K562 (cell line): Measurements from ENCODE around the gene COX19. TPM values are rescaled to one million over a fixed set of nuclear protein-coding genes. Genes with fewer than 3 reads are reported as not detected.

Experiments used
- ATAC-seq: fragments of 200-7000 bp; cut with Tn5 transposase; 3 replicates; pipeline ENCODE4 v1.9.1; 2020; ENCODE audit warnings: moderate library complexity
- BruUV-seq: library from RNA; stranded (reverse); fragments of 400-500 nt; replicated peaks from 2 replicates; lab custom pipeline; 2021; lab: Mats Ljungman, UMichigan
- CTCF ChIA-PET: fragments of 300-600 bp; formaldehyde crosslinking; extraction: SDS; loops from one replicate; lab custom pipeline; 2021; ENCODE audit warnings: low intra/inter-chr PET ratio; lab: Yijun Ruan, JAX
- POLR2A ChIA-PET: fragments of 300-600, 350-650 bp; sonication (Branson Sonifier 250); formaldehyde crosslinking; extraction: SDS; loops from one replicate; lab custom pipeline; 2021; ENCODE audit warnings: antibody characterized with exemption, inconsistent platforms; lab: Yijun Ruan, JAX
- DNase-seq, 4 experiments: peaks; one replicate each; pipeline versions ENCODE4 v3.0.0 to v3.0.0-alpha.2; 2011 to 2018; ENCODE audit warnings: low spot score in 3 of 4, mixed read lengths in 3 of 4; ENCODE audit errors: extremely low read depth in 1 of 4
- FAIRE-seq: peaks from 2 replicates; lab custom pipeline; 2011; peaks lifted over from hg19 to GRCh38; lab: Jason Lieb, UNC
- H2AFZ ChIP-seq: 2 replicates; pipeline ENCODE4 v1.6.0; 2011; ENCODE audit warnings: low read depth, low read length, control low read depth, inconsistent platforms
- H3K27ac ChIP-seq: fragments of 200-600 bp; 3 replicates; pipeline ENCODE4 v1.8.0; 2011; ENCODE audit warnings: low read depth, mild to moderate bottlenecking, control low read depth, inconsistent platforms, low read length, moderate library complexity, mixed read lengths; ENCODE audit errors: extremely low read depth
- H3K27me3 ChIP-seq, 2 experiments: fragments of 300-600 bp in 1 of 2; 2 replicates in 1 of 2; 3 replicates in 1 of 2; pipeline versions ENCODE4 v1.6.0 to v1.8.0; 2011; ENCODE audit warnings: inconsistent platforms in 2 of 2, low read length in 2 of 2, mild to moderate bottlenecking in 1 of 2, mixed read lengths in 1 of 2, moderate library complexity in 1 of 2; ENCODE audit not compliant: control insufficient read depth in 2 of 2, insufficient read depth in 2 of 2
- H3K36me3 ChIP-seq: fragments of 300-600 bp; 3 replicates; pipeline ENCODE4 v1.8.0; 2011; ENCODE audit warnings: mild to moderate bottlenecking, low read length, inconsistent platforms; ENCODE audit not compliant: control insufficient read depth, insufficient read depth
- H3K4me1 ChIP-seq, 2 experiments: fragments of 200-600 bp in 1 of 2; replicated peaks in 1 of 2; 2 replicates in 1 of 2; 3 replicates in 1 of 2; pipeline versions ENCODE4 v1.5.1 to v1.8.0; 2011; ENCODE audit warnings: inconsistent platforms in 2 of 2, low read length in 2 of 2, mild to moderate bottlenecking in 1 of 2, mixed read lengths in 1 of 2, moderate library complexity in 1 of 2; ENCODE audit not compliant: control insufficient read depth in 2 of 2, insufficient read depth in 2 of 2
- H3K4me2 ChIP-seq: 2 replicates; pipeline ENCODE4 v1.6.1; 2011; ENCODE audit warnings: low read length, control low read depth, inconsistent platforms, mixed read lengths; ENCODE audit not compliant: insufficient read depth
- H3K4me3 ChIP-seq: fragments of 200-600 bp; sonication (generic), shearing (Covaris generic); 2 replicates; pipeline ENCODE4 v1.5.1; 2016; ENCODE audit warnings: control low read depth, inconsistent platforms
- H3K79me2 ChIP-seq: fragments of 200-600 bp; 3 replicates; pipeline ENCODE4 v1.8.0; 2011; ENCODE audit warnings: low read length, inconsistent platforms; ENCODE audit not compliant: control insufficient read depth, insufficient read depth
- H3K9ac ChIP-seq, 2 experiments: 2 replicates each; pipeline versions ENCODE4 v1.6.0 to v1.6.1; 2011; ENCODE audit warnings: low read depth in 2 of 2, low read length in 2 of 2, control low read depth in 1 of 2, inconsistent platforms in 1 of 2, mild to moderate bottlenecking in 1 of 2, mixed read lengths in 1 of 2; ENCODE audit not compliant: insufficient read depth in 1 of 2
- H3K9me1 ChIP-seq: one replicate; pipeline ENCODE4 v1.6.0; 2011; ENCODE audit warnings: inconsistent platforms, mild to moderate bottlenecking, low read length, moderate library complexity; ENCODE audit not compliant: control insufficient read depth, insufficient read depth
- H3K9me3 ChIP-seq: replicated peaks from 2 replicates; pipeline ENCODE4 v1.5.1; 2011; ENCODE audit warnings: low read depth, low read length, inconsistent platforms; ENCODE audit not compliant: control insufficient read depth, insufficient read depth
- H4K20me1 ChIP-seq: replicated peaks from 2 replicates; pipeline ENCODE4 v1.6.1; 2011; ENCODE audit warnings: low read length, inconsistent platforms, mixed read lengths; ENCODE audit not compliant: control insufficient read depth, insufficient read depth
- KAT2B ChIP-seq: IDR thresholded peaks from one replicate; pipeline ENCODE4 v1.6.1; 2012; ENCODE audit warnings: low read depth, mild to moderate bottlenecking, control low read depth, inconsistent platforms, low read length, moderate library complexity
- NCOA4 ChIP-seq: fragments of 450-650 bp; IDR thresholded peaks from 2 replicates; pipeline ENCODE4 v1.6.1; 2018; ENCODE audit warnings: mild to moderate bottlenecking; ENCODE audit not compliant: partially characterized antibody
- SIN3B ChIP-seq: fragments of 450-650 bp; IDR thresholded peaks from 2 replicates; pipeline ENCODE4 v1.6.1; 2017; ENCODE audit warnings: low read depth, mild to moderate bottlenecking, moderate library complexity
- SPI1 ChIP-seq: IDR thresholded peaks from 2 replicates; pipeline ENCODE4 v1.6.1; 2011; ENCODE audit warnings: low read depth, low read length, control low read depth, borderline replicate concordance
- SRSF3 ChIP-seq: fragments of 200-400 bp; formaldehyde crosslinking; IDR thresholded peaks from 2 replicates; pipeline ENCODE4 v1.6.1; 2016; ENCODE audit warnings: mild to moderate bottlenecking, low read length, moderate library complexity; ENCODE audit not compliant: insufficient read depth
- XRCC4 ChIP-seq: IDR thresholded peaks from one replicate; pipeline ENCODE4 v1.6.1; 2011; ENCODE audit not compliant: insufficient read depth, insufficient read length; ENCODE audit errors: extremely low read depth
- ZNF274 ChIP-seq: IDR thresholded peaks from 2 replicates; pipeline ENCODE4 v1.6.1; 2011; ENCODE audit warnings: low read depth, mild to moderate bottlenecking, low read length, moderate library complexity, borderline replicate concordance
- WGBS: fragments of 100-300 bp; shearing (Covaris generic); methylation state at CpG from one replicate; pipeline ENCODE4 v1.1.6; 2016; ENCODE audit warnings: low coverage, mixed read lengths; ENCODE audit not compliant: insufficient coverage; ENCODE audit errors: missing lambda C conversion rate; 5-methylcytosine and 5-hydroxymethylcytosine counted together
- in situ Hi-C: fragments of 300-500 bp; cut with MboI; formaldehyde crosslinking; loops from 4 replicates; pipeline ENCODE4 v1.15.0; 2018; ENCODE audit warnings: inconsistent platforms, mixed read lengths
- intact Hi-C: fragments of 100-400 bp; cut with micrococcal nuclease; formaldehyde crosslinking; loops from 2 replicates; pipeline ENCODE4 v1.14.2; 2022
- polyA plus RNA-seq, 8 experiments: library from polyadenylated mRNA; depleted of rRNA in 4 of 8; stranded (reverse) in 5 of 8; unstranded in 3 of 8; fragments of >200 nt; fragmentation: Nextera tagmentation in 2 of 8; fragmentation: Illumina TruSeq in 1 of 8; extraction: Ambion mirVana in 2 of 8; extraction: Trizol in 1 of 8; gene quantifications; 2 replicates each; pipeline versions ENCODE4 v1.2.1 to v1.2.3, GENCODE V29; 2011 to 2014; ENCODE audit warnings: inconsistent platforms in 1 of 8, missing spikeins in 1 of 8
- total RNA-seq, 7 experiments: library from RNA; depleted of rRNA in 6 of 7; stranded (reverse); fragments of >200 nt in 6 of 7; fragmentation: Illumina TruSeq in 2 of 7; extraction: Trizol in 2 of 7; gene quantifications; 2 replicates each; pipeline versions ENCODE4 v1.2.1 to v1.2.3, GENCODE V29; 2011 to 2021; ENCODE audit warnings: low replicate concordance in 1 of 7
- TF ChIP-seq, protein P1 (sequence below), 3 experiments: fragments of 200-800 bp in 1 of 3; fragments of 250-450 bp in 1 of 3; fragments of 450-650 bp in 1 of 3; sonication (Bioruptor Pico) in 1 of 3; sonication (Bioruptor generic) in 1 of 3; formaldehyde crosslinking in 1 of 3; IDR thresholded peaks; 2 replicates each; pipeline versions ENCODE4 v1.6.1 to v1.8.0; 2016 to 2022; ENCODE audit warnings: mild to moderate bottlenecking in 2 of 3, missing genetic modification characterization in 2 of 3, missing compliant biosample characterization in 1 of 3, moderate library complexity in 1 of 3

The COX19 gene
- total and polyA plus RNA-seq, 9 of the 15 experiments (the other 6 are each of a cell fraction or from before 2014, with no cell fraction given), result 5.2 to 10.5 (median 7.9) TPM

DNA sequence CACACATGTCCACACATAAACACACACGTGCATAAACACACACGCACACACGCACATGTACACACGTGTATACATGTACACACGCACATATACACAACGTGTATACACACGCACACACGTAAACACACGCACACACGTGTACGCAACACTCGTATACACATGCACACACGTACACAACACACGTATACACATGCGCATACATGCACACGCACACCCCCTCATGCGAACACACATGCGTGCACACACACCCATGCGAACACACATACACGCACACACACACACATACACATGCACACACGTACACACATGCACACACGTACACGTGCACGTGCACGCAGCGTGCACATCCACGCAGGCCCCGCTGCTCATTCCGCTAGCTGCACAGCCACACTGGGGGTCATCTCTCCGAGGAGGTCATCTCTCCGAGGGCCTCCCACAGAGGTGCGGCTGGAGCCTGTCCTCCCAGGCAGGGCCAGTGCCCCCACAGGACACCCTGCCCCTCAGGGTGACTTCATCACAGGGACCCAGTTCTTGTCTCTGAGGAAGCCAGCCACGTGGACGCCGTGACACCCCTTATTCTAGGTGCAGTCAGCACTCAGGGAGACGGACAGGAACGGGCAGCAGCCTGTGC lies 33.5 kb upstream of the COX19 start (continued):
- TF ChIP-seq, protein P1, sequence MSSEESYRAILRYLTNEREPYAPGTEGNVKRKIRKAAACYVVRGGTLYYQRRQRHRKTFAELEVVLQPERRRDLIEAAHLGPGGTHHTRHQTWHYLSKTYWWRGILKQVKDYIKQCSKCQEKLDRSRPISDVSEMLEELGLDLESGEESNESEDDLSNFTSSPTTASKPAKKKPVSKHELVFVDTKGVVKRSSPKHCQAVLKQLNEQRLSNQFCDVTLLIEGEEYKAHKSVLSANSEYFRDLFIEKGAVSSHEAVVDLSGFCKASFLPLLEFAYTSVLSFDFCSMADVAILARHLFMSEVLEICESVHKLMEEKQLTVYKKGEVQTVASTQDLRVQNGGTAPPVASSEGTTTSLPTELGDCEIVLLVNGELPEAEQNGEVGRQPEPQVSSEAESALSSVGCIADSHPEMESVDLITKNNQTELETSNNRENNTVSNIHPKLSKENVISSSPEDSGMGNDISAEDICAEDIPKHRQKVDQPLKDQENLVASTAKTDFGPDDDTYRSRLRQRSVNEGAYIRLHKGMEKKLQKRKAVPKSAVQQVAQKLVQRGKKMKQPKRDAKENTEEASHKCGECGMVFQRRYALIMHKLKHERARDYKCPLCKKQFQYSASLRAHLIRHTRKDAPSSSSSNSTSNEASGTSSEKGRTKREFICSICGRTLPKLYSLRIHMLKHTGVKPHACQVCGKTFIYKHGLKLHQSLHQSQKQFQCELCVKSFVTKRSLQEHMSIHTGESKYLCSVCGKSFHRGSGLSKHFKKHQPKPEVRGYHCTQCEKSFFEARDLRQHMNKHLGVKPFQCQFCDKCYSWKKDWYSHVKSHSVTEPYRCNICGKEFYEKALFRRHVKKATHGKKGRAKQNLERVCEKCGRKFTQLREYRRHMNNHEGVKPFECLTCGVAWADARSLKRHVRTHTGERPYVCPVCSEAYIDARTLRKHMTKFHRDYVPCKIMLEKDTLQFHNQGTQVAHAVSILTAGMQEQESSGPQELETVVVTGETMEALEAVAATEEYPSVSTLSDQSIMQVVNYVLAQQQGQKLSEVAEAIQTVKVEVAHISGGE (CRISPR knock-in tag; IDR thresholded peaks at IDR 0.05), result 0 out of 6 replicates have a peak, but pooled peaks of 1 of the 3 experiments have one; percentile 34
- TF ChIP-seq KAT2B, result no peak
- TF ChIP-seq SPI1, result no peak
- no peak for TF ChIP-seq ZNF274

DNA sequence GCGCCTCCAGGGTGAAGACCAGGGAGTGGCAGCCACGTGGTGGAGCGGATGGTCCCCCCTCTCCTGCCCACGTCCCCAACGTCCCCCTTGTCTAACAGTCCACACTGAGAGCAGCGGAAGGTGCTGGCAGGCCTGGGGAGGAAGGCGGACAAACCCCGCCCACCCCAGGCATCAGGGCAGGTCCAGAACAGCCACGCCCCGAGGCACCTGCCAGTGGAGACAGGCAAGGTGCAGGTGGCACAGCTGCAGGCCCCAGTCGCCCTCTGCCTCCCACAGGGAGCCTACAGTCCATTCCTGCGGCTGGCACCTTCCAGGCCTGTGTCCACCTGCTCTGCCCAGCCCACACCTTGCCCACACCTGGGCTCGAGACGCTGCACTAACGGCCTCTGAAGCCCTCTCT lies 32.6 kb upstream of the COX19 start:
- Histone ChIP-seq H3K36me3 (peaks cover 19% of the 10 kb centered on the region; the same call in 2 of the 3 replicates), H3K4me2 (no peak overlapping the region), H3K9me3 (no peaks in the 10 kb centered on the region), H3K9ac (no peak overlapping the region), H3K27ac (no peak overlapping the region), H2AFZ (no peak overlapping the region), H3K9me1 (no peaks in the 10 kb centered on the region), H4K20me1 (no peaks in the 10 kb centered on the region; the same call in 1 of the 2 replicates), H3K79me2 (peaks cover 8% of the 10 kb centered on the region), H3K4me1 (peaks cover 0 to 59% of the 10 kb centered on the region in 2 experiments; a peak in 2 of 5 replicates), H3K4me3 (no peak overlapping the region), H3K27me3 (no peaks in the 10 kb centered on the region)
- DNase-seq (no peak), ATAC-seq (no peak), FAIRE-seq (no peak)
- intact Hi-C loops (no loop called here), in situ Hi-C loops (no loop called here)
- WGBS, result 95% methylated on average over 7 of the region's 15 CpGs
- ChIA-PET POLR2A (no interaction called here), CTCF (interaction anchor here (0.6 kb wide), 1 partner anchor 15 kb away, joined by 3 read pairs; no protein-coding TSS in a partner anchor)
- TF ChIP-seq XRCC4 (no peak), SIN3B (no peak), NCOA4 (no peak), SRSF3 (no peak)
- no TSS peak for BruUV-seq
